GM19035 (cell line): ENCODE data around the gene TET1.
"Not testable (repeated sequence)": the region's sequence is repeated elsewhere in the genome, so short reads cannot be mapped to it uniquely, and the experiment has no call there.

Experiments used
- ATAC-seq: cut with Tn5 transposase; IDR thresholded peaks from one replicate; pipeline ENCODE4 v1.9.1; 2021; ENCODE audit not compliant: unreplicated experiment

TET1 gene

DNA sequence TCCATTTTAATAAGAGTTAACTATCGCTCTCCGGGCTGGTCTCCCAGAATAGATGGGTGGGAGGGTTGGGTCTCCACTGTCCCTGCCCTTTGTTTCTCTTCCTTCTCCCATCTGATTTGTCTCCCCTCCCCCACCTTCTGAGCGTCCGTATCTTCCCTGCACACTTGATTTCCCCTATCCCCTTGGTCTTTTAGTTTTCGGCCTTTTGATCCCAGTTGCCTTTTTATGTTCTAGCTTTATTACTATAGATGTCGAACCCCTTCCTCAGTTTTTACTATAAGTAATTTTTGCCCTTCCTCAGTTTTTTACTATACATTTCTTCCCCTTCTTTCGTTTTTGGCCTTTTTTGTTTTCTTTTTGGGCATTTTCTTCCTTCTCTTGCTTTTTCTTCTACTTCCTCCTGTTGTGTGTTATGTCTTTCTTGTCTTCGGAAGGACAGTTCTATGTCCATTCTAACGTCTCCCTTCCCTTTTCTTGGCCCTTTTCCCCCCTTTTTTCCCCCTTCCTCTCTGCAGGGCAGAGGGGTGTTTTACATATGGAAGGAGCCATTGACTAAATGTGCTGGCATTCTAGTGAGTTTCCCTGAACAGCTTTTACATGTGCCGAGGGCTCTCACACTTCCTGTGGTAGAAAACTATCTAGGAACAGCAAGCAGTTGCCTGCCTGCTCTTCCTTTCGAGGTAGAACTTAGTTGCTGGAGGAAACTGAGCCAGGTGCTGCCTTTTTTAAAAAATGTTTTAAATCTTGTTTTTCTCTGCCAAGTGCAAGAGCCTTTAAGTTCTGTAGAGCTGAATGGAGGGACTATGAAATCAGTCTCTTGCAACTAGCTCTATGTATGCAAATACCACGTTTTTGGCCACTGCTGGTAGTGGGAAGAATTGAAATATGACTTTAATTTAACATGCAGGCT, 2.8 kb downstream of the TET1 start:
- no peak for ATAC-seq

DNA sequence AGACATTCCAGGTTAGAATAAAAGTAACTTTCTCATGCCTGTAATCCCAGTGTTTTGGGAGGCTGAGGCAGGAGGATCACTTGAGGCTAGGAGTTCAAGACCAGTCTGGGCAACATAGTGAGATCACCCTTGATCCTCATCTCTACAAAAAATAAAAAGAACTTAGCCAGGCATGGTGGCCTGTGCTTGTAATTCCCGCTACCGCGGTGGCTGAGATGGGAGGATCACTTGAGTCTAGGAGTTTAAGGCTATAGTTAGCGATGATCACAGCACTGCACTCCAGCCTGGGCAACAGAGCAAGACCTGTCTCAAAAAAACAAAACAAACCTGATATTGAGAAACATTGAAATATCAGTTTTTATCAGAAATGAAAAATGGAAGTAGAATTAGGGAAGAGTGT, 4.6 kb downstream of the TET1 start:
- ATAC-seq = no peak

DNA sequence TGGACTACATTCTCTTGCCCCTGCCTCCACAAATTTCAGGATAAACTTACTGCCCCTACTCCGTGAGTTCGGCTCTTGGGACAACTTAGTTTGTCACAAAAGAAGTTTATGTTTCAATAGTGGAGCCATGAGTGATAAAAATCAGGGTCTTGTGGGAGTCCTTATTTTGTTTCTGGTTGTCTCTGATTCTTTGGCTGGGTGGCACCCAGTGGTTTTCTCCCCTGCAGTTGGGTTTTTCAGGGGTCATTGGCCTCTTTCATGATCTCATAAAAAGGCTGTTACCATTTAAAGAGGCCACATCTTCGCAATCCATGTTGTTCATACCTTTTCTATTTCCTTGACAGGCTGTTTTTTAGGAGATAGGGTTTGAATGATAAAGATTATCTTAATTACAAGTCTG, 5.5 kb downstream of the TET1 start:
- ATAC-seq = no peak

DNA sequence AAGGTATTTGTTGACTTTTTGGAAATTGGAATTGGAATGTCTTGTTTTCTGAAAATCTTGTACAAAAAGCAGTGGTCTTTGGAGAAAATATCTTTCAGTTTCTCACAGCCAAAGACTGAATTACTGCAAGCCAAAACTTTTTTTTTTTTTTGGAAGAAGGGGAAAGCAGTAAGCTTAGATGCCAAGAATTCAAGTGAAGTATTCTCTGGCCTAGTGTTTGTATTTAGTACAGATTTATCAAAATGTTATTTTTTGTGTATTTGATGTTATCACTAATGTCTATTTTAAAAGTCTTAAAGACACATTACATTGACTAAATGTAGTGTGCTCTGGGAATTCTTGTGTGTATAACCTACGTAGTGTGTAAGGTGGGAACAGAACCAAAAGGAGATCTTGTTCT, 6.2 kb downstream of the TET1 start:
- no peak for ATAC-seq

DNA sequence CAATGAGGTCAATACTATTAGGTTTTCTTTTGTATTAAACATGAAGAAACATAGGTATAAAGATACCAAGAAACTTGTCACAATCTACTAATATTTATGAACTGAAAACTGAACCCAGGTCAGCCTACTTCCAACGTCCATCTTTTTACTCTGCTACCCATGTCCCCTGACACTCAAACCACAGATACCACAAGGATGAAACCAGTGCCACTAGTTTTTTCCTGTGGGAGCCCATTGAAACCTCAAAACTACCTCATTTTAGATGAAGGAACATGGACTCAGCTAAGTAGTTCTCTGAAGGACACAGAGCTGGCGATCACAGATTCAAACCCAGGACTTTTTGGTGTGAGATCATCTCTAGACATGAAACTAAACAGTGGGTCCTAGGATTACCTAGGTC, 6.8 kb downstream of the TET1 start:
- ATAC-seq = no peak

DNA sequence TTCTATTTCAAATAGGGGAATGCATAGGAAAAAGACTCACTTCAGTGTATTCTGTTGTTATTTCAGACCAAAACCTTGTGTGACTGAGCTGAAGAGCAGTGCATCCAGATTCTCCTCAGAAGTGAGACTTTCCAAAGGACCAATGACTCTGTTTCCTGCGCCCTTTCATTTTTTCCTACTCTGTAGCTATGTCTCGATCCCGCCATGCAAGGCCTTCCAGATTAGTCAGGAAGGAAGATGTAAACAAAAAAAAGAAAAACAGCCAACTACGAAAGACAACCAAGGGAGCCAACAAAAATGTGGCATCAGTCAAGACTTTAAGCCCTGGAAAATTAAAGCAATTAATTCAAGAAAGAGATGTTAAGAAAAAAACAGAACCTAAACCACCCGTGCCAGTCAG, 12.0 kb downstream of the TET1 start:
- no peak for ATAC-seq

DNA sequence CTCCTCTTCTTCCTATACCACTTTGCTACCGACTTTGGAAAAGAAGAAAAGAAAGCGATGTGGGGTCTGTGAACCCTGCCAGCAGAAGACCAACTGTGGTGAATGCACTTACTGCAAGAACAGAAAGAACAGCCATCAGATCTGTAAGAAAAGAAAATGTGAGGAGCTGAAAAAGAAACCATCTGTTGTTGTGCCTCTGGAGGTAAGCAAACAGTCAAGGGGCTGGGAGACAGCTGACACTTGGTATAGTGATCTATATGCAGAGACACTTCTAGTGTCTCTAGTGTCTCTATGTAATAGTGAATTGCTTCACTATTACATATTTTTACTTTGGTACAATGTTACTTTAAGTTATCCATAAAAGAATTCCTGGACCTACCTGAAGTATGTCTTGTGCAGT, 13.9 kb downstream of the TET1 start:
- ATAC-seq = no peak

DNA sequence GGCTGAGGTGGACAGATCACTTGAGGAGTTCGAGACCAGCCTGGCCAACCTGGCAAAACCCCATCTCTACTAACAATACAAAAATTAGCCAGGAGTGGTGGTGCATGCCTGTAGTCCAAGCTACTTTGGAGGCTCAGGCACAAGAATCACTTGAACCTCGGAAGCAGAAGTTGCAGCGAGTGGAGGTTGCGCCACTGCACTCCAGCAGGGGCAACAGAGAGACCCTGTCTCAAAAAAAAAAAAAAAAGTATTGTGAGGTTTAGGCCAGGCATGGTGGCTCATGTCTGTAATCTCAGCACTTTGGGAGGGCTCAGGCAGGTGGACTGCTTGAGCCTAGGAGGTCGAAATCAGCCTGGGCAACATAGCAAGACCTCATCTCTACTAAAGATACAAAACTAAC, 16.0 kb downstream of the TET1 start:
- no peak for ATAC-seq

DNA sequence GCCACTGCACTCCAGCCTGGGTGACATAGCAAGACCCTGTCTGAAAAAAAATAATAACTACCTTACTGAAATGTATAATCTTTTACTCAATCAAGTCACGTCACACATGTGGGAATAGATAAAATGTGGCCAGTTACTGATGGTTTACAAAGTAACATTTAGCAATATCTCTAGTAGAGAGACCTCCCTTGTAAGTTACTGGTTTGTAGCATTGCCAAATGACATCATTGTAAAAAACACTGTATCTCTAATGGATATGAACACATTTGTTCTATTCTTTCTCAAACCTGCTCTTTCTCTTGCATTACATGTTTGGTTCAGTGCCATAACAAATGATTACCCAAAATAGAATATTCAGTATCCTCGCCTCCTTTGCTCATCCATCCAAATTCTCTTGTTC, 18.8 kb downstream of the TET1 start:
- ATAC-seq = no peak

DNA sequence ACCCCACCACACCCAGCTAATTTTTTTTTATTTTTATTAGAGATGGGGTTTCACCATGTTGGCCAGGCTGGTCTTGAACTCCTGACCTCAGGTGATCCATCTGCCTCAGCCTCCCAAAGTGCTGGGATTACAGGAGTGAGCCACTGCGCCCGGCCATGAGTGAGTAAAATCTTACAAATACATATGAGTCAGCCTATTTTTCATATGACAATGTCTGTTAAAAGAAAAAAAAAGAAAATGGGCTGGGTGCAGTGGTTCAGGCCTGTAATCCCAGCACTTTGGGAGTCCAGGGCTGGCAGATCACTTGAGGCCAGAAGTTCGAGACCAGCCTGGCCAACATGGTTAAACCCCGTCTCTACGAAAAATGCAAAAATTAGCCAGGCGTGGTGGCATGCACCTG, 24.1 kb downstream of the TET1 start:
- not testable (repeated sequence) for ATAC-seq

DNA sequence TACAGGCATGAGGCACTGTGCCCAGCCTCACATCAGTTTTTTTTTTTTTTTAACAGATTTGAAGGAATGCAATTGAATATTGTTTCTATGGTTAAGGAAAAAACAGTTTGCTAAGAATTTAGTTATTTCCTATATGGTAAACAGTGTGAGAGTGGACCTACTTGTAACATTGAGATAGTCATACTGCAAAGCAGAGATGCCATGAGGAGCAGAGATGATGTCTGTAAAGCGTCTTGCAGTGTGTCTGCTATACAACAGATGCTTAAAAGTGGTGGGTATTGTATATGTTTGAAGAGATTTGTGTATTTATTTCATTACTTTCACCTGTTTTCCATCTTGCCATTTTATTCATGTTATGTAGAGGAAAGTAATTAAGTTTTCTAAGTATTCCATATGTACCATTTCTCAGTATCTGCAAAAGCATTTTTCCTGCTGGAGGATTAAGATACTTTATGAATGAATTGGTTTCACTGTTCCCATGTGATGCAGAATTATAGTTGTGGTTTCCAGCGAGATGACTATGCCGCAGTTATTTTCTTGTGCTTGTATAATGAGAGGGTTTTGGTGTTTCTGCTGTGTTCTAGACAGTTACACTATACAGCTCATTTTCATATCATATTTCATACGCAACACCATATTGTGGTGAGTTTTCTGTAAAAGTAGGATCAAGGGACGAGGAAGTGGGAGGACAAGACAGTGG, 26.6 kb downstream of the TET1 start:
- no peak for ATAC-seq

DNA sequence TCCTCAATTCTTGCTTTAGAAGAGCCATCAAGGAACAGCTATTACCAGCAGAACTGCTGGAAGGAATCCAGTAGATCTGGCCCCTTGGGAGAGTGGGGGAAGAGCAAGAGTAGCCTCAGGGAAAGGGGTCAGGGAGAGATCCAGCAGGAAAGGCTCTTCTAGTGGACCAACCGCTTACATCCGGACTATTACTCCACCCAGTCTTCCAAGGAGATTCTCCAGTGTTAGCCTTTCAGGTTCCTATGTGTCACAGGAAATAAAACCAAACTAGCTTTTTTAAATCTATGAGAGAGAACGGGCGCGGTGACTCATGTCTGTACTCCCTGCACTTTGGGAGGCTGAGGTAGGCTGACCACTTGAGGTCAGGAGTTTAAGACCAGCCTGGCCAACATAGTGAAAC, 34.3 kb downstream of the TET1 start:
- ATAC-seq = no peak

DNA sequence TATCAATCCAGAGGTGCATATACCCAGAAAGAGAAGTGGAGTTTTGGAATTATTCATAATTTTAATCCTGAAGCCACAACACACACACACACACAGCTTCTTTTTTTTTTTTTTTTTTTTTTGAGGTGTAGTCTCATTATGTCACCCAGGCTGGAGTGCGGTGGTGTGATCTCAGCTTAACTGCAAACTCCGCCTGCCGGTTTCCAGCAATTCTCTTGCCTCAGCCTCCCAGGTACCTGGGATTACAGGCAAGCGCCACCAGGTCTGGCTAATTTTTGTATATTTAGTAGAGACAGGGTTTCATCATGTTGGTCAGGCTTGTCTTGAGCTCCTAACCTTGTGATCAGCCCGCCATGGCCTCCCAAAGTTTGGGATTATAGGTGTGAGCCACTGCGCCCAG, 35.4 kb downstream of the TET1 start:
- no peak for ATAC-seq

DNA sequence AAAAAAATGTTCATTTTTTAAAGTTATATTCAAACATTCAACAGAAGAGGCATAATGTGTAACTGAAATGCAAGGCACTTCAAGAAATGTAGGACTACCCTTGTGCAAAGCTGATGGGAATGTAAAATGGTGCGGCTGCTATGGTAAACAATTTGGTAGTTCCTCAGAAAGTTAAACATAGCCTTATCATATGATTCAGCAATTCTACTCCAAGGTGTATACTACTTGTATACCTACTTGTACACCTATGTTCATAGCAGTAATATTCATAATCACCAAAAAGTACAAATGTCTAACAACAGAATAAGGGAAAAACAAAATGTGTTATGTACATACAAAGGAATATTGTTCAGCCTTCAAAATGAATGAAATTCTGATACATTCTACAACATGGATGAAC, 37.3 kb downstream of the TET1 start:
- ATAC-seq = no peak

DNA sequence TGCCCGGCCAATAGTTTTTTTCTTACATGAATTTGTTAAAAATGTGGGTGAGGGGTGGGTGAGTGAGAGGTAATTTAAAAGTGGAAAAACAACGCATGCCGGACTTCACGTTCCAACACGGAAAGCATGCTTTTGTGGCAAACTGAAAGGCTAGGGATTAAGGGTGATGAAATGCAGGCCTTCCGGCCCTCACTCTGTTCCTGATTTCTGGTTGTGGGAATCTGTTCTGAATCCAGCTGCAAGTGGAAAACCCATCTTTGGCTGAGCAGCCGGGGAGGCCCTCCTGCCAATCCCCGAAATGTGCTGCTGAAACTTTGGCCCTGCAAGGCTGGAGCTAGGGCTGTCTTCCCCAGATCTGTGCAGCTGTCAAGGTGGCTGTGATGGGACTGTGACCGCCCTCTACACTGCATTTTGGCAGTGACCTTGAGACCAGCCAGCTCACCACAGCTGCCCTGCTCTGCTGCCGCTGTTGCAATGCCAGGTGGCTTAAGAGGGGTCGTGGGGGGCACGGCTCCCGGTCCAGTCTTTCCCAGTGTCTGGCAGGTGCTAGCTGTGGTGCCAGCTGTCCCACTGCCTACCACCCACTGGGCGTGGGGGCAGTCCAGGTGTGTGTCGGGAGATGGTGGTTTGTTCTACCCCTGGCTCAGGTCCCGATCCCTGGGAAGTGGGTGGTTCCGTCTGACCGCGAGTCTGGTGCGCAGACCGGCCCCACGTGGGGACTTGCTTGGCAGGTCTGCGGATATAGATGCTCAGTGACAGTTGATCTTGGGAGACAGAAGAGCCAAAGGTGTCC, 39.0 kb downstream of the TET1 start:
- ATAC-seq = no peak

DNA sequence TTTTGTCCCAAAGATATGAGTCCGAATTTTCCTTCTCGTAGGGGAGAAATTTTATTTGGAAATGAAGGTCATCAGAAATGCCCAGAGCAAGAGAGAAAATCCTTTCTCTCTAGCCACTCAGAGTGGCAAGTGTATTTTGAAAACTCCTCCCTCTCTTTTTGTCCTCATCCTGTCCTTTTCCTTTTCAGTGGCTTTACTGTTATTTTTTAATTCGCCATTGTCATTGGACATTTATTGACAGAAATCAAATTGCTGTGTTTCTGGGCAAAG, 39.6 kb downstream of the TET1 start:
- no peak for ATAC-seq

DNA sequence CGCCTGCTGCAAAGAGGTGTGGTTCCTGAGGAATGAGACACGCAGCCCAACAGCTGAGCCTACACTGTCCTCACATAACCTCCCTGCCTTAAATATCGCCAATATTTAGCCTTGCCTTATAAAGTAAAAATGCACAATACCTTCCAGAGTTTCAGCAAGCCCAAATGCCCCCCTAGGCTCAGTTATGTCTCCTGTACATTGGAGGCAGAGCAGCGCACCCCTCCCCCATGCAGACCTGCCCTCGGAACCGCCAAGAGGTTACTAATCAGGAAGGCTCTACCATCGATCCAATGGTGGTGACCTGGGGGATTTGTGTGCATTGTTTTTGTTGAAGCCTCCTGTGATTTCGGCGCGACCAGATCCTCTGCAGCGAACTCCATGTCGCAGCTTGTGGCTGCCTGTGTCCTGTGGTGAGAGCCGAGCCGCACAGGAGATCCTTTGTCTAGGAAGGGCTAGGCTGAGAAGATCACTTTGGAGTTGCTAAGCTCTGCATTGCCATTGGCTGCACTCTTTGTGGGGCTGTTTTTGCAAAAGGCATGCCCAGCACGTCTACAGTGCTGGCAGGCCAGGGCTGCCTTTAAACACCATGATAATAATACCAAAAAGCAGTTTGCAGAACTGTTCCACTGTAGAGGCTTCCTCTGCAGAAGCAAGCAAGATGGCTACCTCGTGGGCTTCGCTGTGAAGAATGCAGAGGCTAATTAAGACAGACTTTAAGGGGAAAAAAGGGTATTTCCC, 40.1 kb downstream of the TET1 start:
- peak; percentile 78 for ATAC-seq

DNA sequence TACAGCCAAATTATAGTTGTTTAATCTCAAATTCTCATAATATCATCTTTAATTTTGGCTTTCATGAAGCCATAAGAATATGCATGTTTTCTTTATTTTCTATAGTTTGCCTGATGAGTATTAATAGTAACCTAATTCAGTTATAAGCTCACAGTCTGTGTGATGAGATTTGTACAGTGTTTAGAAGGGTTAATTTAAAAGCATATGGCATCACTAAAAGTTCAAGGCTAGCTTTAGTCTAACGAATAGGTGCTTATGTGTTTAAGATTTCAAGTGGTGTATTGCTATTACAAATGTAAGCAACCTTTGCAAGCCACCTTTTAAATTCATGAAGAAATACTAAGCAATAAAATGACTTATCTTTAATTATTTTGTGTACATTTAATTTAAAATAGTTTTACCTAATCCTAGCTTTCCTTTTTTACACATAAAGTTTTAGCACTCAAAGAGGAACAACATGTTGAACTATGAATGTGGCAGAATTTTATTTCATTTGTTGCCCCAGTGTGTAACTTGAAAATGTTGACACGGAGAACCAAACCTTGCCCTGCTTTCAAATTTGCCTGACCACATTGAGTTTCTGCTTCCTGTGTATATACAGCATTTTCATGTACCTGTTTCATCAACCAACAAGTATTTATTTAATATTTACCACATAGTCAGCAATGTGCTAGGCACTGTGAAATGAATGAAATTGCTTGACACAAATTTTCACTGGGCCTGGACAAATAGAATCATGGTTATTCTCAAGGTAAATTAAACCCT, 41.5 kb downstream of the TET1 start:
- ATAC-seq = no peak

DNA sequence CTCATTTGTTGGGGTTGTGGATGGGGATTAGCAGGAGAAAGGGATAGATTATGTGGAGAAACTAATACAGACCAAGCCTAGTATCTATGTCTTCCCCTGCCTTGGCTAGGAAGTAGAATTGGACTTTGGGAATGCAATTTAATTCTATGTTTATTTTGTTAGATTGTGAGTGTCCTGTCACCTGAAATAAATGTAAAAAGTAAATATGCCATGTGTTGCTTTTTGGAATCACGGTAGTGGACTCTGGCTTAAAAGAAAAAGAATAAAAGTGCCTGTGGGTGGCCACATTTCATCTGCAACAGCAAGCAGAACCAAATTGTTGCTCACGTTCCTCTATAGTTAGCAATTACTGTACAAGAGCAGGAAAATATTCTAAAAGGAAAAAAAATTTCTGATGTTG, 42.3 kb downstream of the TET1 start:
- no peak for ATAC-seq

DNA sequence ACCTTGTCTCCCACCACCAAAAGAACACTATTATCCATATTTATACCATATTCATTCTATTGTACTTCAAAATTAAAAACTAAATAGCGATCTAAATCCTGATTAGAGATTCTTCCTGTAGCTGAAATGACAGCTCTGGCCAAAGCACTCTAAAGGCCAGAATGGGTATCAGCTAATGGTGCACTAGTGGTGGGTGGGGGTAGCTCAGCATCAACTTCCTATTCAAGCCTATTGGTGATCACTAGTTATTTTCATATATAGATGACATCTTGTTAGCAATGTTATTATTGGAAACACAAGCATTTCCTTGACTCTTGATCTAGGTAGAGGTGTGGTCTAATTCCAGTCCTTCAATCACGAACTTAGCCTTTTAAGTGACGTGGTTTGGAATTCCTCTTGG, 43.6 kb downstream of the TET1 start:
- ATAC-seq = no peak

DNA sequence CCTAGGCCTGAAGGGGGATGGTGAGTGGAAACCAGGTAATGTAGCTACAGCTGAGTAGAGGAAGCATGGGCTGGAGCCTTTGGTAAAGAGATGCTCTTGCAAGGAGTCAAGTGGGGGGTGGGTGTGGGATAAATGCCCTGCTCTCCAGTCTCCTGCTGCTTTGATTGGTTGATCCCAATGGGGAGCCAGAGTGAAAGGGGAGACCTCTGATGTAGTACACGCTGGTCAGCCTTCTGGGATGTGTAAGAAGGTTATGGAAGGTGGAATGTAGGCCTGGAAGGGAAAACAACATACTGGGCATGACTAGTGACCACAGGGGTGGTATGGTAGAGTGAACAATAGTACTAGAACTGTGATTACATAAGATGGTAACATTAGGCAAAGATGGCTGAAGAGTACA, 44.3 kb downstream of the TET1 start:
- ATAC-seq = no peak
